Vagina (tissue), 2 donors: ENCODE data around the gene NAE1.

Source experiments
- CTCF ChIP-seq, 3 experiments: fragments of 450-650 bp in 2 of 3; fragments of 200-600 bp in 1 of 3; sonication (generic) in 1 of 3; IDR thresholded peaks; one replicate each; pipeline ENCODE4 v1.5.1; 2017 to 2019; ENCODE audit warnings: antibody characterized with exemption in 3 of 3, mild to moderate bottlenecking in 2 of 3, moderate library complexity in 2 of 3
- POLR2A ChIP-seq, 2 donors: fragments of 450-650 bp; IDR thresholded peaks; one replicate each; pipeline ENCODE4 v1.6.1; 2017; ENCODE audit warnings: antibody characterized with exemption in 2 of 2, mild to moderate bottlenecking in 2 of 2, moderate library complexity in 2 of 2

DNA sequence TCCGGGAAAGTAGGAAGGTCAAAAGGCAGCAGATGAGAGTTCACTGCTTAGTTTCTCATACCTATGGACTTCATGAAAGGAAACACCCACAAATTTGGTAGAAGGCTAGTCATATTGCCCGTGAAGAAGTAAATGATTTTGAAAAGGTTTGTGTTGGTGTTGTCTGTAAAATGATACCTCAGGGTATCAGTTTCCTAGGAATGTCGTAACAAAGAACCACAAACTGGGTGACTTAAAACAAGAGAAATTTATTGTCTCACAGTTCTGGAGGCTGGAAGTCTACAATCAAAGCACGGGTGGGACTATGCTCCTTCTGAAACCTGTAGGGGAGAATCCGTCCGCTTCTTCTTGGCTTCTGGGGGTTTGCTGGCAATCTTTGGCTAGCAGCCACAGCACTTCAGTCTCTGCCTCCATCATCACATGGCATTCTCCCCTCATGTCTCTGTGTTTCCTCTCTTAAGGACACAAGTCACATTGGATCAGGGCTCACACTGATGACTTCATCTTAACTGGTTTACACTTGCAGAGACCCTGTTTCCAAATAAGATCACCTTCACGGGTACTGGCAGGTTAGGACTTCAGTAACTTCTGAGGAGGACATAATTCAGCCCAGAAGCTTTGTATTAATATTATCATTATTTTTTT lies 2.0 kb upstream of the NAE1 start:
- TF ChIP-seq CTCF (IDR thresholded peaks at IDR 0.05) (no peak), POLR2A (IDR thresholded peaks at IDR 0.05) (no peak)
